Measurements from ENCODE around the gene GNAS.
"Not testable (repeated sequence)": the region's sequence is repeated elsewhere in the genome, so short reads cannot be mapped to it uniquely, and the experiment has no call there.

GNAS gene

DNA sequence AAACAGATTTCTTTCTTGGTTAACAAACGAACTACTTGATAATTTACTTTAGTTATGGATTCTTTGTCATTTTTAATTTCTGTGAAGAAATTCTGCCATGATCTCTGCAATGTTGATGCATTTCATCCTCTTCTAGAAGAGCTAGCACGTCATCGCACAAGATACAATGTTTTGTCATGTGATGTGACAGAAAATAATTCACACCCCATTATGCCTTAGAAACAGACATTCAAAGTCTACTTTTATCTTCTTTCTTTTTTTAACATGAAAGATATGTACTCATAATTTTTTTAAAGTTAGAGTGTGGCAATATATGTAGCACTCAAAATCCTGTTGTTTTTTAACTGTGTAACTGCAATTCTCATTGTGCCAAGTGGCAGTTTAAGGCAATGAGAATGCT lies 89.0 kb downstream of the GNAS start:
- no peak for DNase-seq

GRCh38 chr20:58942549-58942948 lies 90.0 kb downstream of the GNAS start:
- no peak for DNase-seq

GRCh38 chr20:58944610-58945009 lies 92.1 kb downstream of the GNAS start:
- DNase-seq = no peak

DNA sequence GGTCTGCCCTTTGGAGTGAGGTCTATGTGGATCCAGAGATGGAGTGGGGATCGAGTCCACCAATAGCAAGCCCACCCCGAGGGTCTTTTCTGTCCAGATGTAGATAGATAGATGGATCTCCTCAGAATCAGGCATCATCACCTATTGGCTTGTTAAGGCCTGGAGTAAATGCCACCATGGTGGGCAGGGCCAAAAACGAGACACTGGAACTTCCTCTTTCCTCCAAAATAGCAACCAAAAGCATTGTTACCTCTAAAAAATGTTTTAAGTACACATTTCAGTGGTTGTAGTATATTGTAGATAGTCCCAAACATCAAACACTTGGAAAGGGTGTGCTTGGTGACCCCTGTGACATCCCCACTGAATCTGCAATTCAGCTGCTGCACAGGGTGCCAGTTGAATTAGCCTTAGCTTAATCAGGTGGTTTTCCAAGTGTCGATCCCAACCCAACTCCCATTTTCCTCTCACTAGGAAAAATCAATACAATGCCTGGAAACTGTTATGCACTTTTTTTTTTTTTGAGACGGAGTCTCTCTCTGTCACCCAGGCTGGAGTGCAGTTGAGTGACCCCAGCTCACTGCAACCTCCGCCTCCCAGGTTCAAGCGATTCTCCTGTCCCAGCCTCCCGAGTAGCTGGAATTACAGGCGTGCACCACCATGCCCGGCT lies 93.6 kb downstream of the GNAS start:
- DNase-seq = no peak

DNA sequence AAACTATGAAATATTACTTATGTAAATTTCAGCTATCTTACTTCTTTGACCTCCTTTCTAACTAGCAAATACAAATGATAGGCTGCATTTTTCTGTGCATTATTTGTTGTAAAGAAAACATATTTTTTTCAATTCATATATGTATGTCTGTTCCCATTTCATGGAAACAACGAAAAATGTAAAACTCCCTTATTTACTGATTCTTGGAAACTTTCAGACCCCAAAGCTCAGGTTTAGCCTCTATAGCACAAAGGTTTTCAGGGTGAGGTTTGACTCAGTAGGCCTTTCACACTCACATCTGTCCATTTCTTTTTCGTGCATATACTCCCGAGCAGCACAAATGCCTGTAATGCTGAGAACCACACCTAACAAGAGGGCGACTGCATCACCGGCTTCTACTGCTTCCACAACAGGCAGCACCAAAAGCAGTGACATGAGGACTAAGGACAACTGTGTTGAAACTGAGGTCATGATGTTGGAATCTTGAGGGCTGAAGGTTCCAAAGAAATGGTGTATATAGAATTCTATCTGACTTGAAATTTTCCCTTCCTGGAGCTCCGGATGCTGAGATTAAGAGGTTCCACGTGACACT lies 95.4 kb downstream of the GNAS start:
- DNase-seq = not testable (repeated sequence)

DNA sequence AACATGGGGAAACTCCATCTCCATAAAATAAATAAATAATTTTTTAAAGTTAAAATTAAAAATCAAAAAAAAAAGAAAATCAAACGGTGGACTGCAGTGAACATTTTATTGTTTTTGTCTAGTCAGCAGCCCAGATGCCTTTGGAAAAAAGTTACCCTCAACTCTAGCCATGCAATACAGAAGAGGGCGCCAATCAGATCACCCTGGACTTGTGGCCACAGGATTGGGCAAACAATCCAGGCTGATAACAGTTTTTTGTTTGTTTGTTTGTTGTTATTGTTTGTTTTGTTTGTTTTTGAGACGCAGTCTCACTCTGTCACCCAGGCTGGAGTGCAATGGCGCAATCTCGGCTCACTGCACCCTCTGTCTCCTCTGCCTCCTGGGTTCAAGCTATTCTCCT lies 98.1 kb downstream of the GNAS start:
- no peak for DNase-seq

GRCh38 chr20:58953050-58953449 lies 100.5 kb downstream of the GNAS start:
- DNase-seq = no peak

DNA sequence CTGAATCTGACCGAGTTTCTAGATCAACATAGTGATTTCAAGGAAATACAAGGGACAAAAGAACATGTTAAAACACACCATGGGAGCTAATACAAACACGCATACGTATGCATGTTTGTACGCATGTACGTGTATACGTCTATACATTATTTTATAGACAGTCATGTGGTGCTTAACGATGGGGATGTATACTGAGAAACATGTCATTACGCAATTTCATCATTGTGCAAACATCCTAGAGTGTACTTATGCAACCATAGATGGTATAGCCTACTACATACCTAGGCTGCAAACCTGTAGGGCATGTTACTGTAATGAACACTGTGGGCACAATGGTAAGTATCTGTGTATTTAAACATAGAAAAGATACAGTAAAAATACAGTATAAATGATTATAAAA lies 103.6 kb downstream of the GNAS start:
- DNase-seq = peak; percentile 44 to 50

GRCh38 chr20:58959652-58960051 lies 107.1 kb downstream of the GNAS start:
- DNase-seq = no peak
